Heart left ventricle (tissue), 13 donors: ENCODE data around the gene ZFYVE27.
"Not testable (repeated sequence)": the region's sequence is repeated elsewhere in the genome, so short reads cannot be mapped to it uniquely, and the experiment has no call there.

Source experiments
- CTCF ChIP-seq, 12 donors: fragments of 200-600 bp; sonication (generic) in 4 of 12; IDR thresholded peaks; one replicate each; pipeline versions ENCODE4 v1.5.0 to v1.8.0; 2018 to 2022; ENCODE audit warnings: antibody characterized with exemption in 12 of 12, mild to moderate bottlenecking in 5 of 12
- POLR2A ChIP-seq, 2 donors: fragments of 450-650 bp; IDR thresholded peaks; one replicate each; pipeline ENCODE4 v1.6.1; 2017; ENCODE audit warnings: antibody characterized with exemption in 2 of 2, mild to moderate bottlenecking in 2 of 2, moderate library complexity in 2 of 2
- donor health status: ischemic (EF 13 %, LVEDD 7.1; RV severe dilation, severe dysfunction).
- donor health status: DM: no; HTN: yes; CAD: no.
- donor health status: DM: no; HTN: no; CAD: no.
- donor health status: ischemic (EF 25% LVEDD 6.9; RV normal size, moderate dysfunction).
- donor health status: ischemic (EF 25% LVEDD 5.7; RV mildly dilated, moderate dysfunction).
- donor health status: ischemic (EF 35%, LVEDD 5.7; RV mildly dilated, moderate dysfunction).
- donor health status: nonischemic (EF 11% LVEDD 7.7; RV severe dilation, severe dysfunction).
- donor health status: DM: yes; HTN: yes; CAD: no.
- donor health status: PGD.
- donor health status: ischemic (EF 29% LVEDD 5.4; RV normal size, mild dysfunction).
- donor health status: nonischemic (EF 23%, LVEDD 6.1; RV moderate dilation, normal function).

- not testable (repeated sequence) for TF ChIP-seq POLR2A, CTCF (IDR thresholded peaks at IDR 0.05)
Observed at GRCh38 chr10:97698072-97698655, 38.8 kb upstream of the ZFYVE27 start.
